H1 (cell line): ENCODE data around the gene GAB2.

ENCODE experiments used
- ATF2 ChIP-seq: IDR thresholded peaks from 2 replicates; pipeline ENCODE4 v1.6.1; 2012; ENCODE audit warnings: low read length, inconsistent platforms
- CBX5 ChIP-seq: fragments of 300-800, 300-1000 bp; sonication (generic); IDR thresholded peaks from 2 replicates; pipeline ENCODE4 v1.7.1; 2016; ENCODE audit warnings: antibody characterized with exemption, low read length, low read depth
- CTCF ChIP-seq, 3 experiments: IDR thresholded peaks; 1 replicate in 2 of 3; 2 replicates in 1 of 3; pipeline versions ENCODE4 v1.5.1 to v1.6.1; 2011; ENCODE audit warnings: low read length in 3 of 3, mild to moderate bottlenecking in 3 of 3, inconsistent platforms in 2 of 3, low read depth in 1 of 3, moderate library complexity in 1 of 3; ENCODE audit not compliant: insufficient read depth in 1 of 3; ENCODE audit errors: control extremely low read depth in 1 of 3
- EGR1 ChIP-seq: IDR thresholded peaks from 2 replicates; pipeline ENCODE4 v1.6.1; 2011; ENCODE audit warnings: low read depth, low read length, borderline replicate concordance
- GABPA ChIP-seq: IDR thresholded peaks from 2 replicates; pipeline ENCODE4 v1.6.1; 2011; ENCODE audit warnings: mild to moderate bottlenecking, low read length, moderate library complexity, borderline replicate concordance; ENCODE audit not compliant: insufficient read depth
- NRF1 ChIP-seq: IDR thresholded peaks from 2 replicates; pipeline ENCODE4 v1.6.1; 2011; ENCODE audit warnings: mild to moderate bottlenecking, low read depth, low read length, improper control_type of control experiment
- POLR2A ChIP-seq, 2 experiments: IDR thresholded peaks; 1 replicate in 1 of 2; 2 replicates in 1 of 2; pipeline ENCODE4 v1.6.1; 2011; ENCODE audit warnings: low read depth in 2 of 2, low read length in 2 of 2, mild to moderate bottlenecking in 2 of 2; ENCODE audit errors: control extremely low read depth in 1 of 2
- RAD21 ChIP-seq, 2 experiments: IDR thresholded peaks in 1 of 2; conservative IDR thresholded peaks in 1 of 2; 2 replicates each; pipeline ENCODE4 v1.6.1; 2011; ENCODE audit warnings: low read depth in 2 of 2, low read length in 2 of 2, improper control_type of control experiment in 1 of 2, inconsistent platforms in 1 of 2, mild to moderate bottlenecking in 1 of 2, moderate library complexity in 1 of 2
- RXRA ChIP-seq: IDR thresholded peaks from 2 replicates; pipeline ENCODE4 v1.6.1; 2011; ENCODE audit warnings: low read depth, mild to moderate bottlenecking, low read length, moderate library complexity; ENCODE audit not compliant: insufficient read depth

GRCh38 chr11:78403781-78404180 lies 13.8 kb downstream of the GAB2 start:
- no peak for TF ChIP-seq NRF1
- no peak for TF ChIP-seq CTCF (IDR thresholded peaks at IDR 0.05; ENCODE audit: control extremely low read depth in 1 of 3, insufficient read depth in 1 of 3, low read depth in 1 of 3, low read length in 3 of 3)
- TF ChIP-seq CBX5, result no peak
- TF ChIP-seq RXRA, result no peak
- TF ChIP-seq RAD21 (IDR thresholded peaks at IDR 0.05 in 1 of 2, conservative IDR thresholded peaks at IDR 0.05 in 1 of 2; ENCODE audit: low read depth in 2 of 2, low read length in 2 of 2), result no peak
- no peak for TF ChIP-seq GABPA
- TF ChIP-seq EGR1, result no peak
- TF ChIP-seq ATF2, result no peak
- no peak for TF ChIP-seq POLR2A (IDR thresholded peaks at IDR 0.05; ENCODE audit: control extremely low read depth in 1 of 2, low read depth in 2 of 2, low read length in 2 of 2)
